OCI-LY7 (cell line): ENCODE measurements around the gene HIVEP2. TPM values are rescaled to one million over a fixed set of nuclear protein-coding genes. Genes with fewer than 3 reads are reported as not detected.
A peak's percentile ranks its signal among the peaks of the same experiment; 100 is the strongest.

Experiments
- BruUV-seq: library from RNA; stranded (reverse); fragments of 400-500 nt; replicated peaks from 2 replicates; lab custom pipeline; 2021; lab: Mats Ljungman, UMichigan
- CTCF ChIA-PET: fragments of 300-600 bp; sonication (Branson Sonifier 250); formaldehyde crosslinking; loops from one replicate; lab custom pipeline; 2022; ENCODE audit warnings: antibody characterized with exemption; ENCODE audit not compliant: unreplicated experiment; lab: Charles Lee
- POLR2A ChIA-PET: fragments of 300-600 bp; sonication (Branson Sonifier 250); formaldehyde crosslinking; loops from one replicate; lab custom pipeline; 2022; ENCODE audit warnings: antibody characterized with exemption; lab: Charles Lee
- DNase-seq: peaks from one replicate; pipeline ENCODE4 v3.0.0-alpha.2; 2015; ENCODE audit warnings: low spot score
- H2AFZ ChIP-seq: fragments of 200-600 bp; sonication (generic), shearing (Covaris generic); 2 replicates; pipeline ENCODE4 v1.6.1; 2014; ENCODE audit warnings: mild to moderate bottlenecking, antibody characterized with exemption, low read length, moderate library complexity
- H3K27ac ChIP-seq: fragments of 200-600 bp; sonication (generic); 2 replicates; pipeline ENCODE4 v1.5.1; 2014; ENCODE audit warnings: mixed run types, low read depth, mild to moderate bottlenecking, moderate library complexity, low read length, inconsistent platforms; ENCODE audit not compliant: poor library complexity, severe bottlenecking
- H3K36me3 ChIP-seq: fragments of 200-600 bp; sonication (generic); 2 replicates; pipeline ENCODE4 v1.6.1; 2014; ENCODE audit warnings: mild to moderate bottlenecking, antibody characterized with exemption, low read length, moderate library complexity, mixed read lengths; ENCODE audit not compliant: insufficient read depth
- H3K4me1 ChIP-seq: fragments of 200-600 bp; sonication (generic); 2 replicates; pipeline ENCODE4 v1.5.1; 2014; ENCODE audit warnings: mild to moderate bottlenecking, low read length; ENCODE audit not compliant: insufficient read depth, poor library complexity, severe bottlenecking
- H3K4me2 ChIP-seq: fragments of 200-600 bp; sonication (generic); 2 replicates; pipeline ENCODE4 v1.6.1; 2014; ENCODE audit warnings: mild to moderate bottlenecking, low read length
- H3K4me3 ChIP-seq: fragments of 200-600 bp; sonication (generic); 2 replicates; pipeline ENCODE4 v1.5.1; 2014; ENCODE audit warnings: mild to moderate bottlenecking, low read depth, low read length; ENCODE audit not compliant: poor library complexity, severe bottlenecking
- H3K79me2 ChIP-seq: fragments of 200-600 bp; sonication (generic); 2 replicates; pipeline ENCODE4 v1.6.1; 2016; ENCODE audit warnings: low read depth, mild to moderate bottlenecking, low read length, moderate library complexity, mixed read lengths; ENCODE audit not compliant: insufficient read depth
- H3K9me2 ChIP-seq: fragments of 200-600 bp; sonication (generic); 2 replicates; pipeline ENCODE4 v1.6.1; 2016; ENCODE audit warnings: mild to moderate bottlenecking, low read length, mixed read lengths; ENCODE audit not compliant: insufficient read depth
- H3K9me3 ChIP-seq: fragments of 200-600 bp; sonication (generic); 2 replicates; pipeline ENCODE4 v1.6.1; 2014; ENCODE audit warnings: mild to moderate bottlenecking, mixed run types, low read length, mixed read lengths
- H4K20me1 ChIP-seq: fragments of 200-600 bp; sonication (generic); 2 replicates; pipeline ENCODE4 v1.6.1; 2014; ENCODE audit warnings: mild to moderate bottlenecking, antibody characterized with exemption, low read length, moderate library complexity, mixed read lengths; ENCODE audit not compliant: insufficient read depth
- EZH2phosphoT487 ChIP-seq: fragments of 200-600 bp; sonication (generic); IDR thresholded peaks from 2 replicates; pipeline ENCODE4 v1.6.1; 2018; ENCODE audit warnings: low read depth, borderline replicate concordance, mild to moderate bottlenecking, mixed run types, antibody characterized with exemption, low read length, moderate library complexity, mixed read lengths
- intact Hi-C: fragments of 100-400 bp; cut with micrococcal nuclease; formaldehyde crosslinking; loops from one replicate; pipeline ENCODE4 v1.10.0; 2022; ENCODE audit not compliant: unreplicated experiment
- total RNA-seq, 2 experiments: library from RNA; depleted of rRNA in 1 of 2; stranded (reverse); fragments of >200 nt in 1 of 2; shearing (Covaris generic) in 1 of 2; gene quantifications; 2 replicates each; pipeline ENCODE4 v1.2.3, GENCODE V29; 2014 to 2022
- TF ChIP-seq, protein P1 (sequence below): fragments of 200-600 bp; sonication (generic); conservative IDR thresholded peaks from 2 replicates; pipeline ENCODE4 v1.5.1; 2014; ENCODE audit warnings: mild to moderate bottlenecking, antibody characterized with exemption, low read length, moderate library complexity, mixed read lengths

HIVEP2 gene
- total RNA-seq, 2 experiments from 2014 or later = 18.8 to 24.6 TPM

DNA sequence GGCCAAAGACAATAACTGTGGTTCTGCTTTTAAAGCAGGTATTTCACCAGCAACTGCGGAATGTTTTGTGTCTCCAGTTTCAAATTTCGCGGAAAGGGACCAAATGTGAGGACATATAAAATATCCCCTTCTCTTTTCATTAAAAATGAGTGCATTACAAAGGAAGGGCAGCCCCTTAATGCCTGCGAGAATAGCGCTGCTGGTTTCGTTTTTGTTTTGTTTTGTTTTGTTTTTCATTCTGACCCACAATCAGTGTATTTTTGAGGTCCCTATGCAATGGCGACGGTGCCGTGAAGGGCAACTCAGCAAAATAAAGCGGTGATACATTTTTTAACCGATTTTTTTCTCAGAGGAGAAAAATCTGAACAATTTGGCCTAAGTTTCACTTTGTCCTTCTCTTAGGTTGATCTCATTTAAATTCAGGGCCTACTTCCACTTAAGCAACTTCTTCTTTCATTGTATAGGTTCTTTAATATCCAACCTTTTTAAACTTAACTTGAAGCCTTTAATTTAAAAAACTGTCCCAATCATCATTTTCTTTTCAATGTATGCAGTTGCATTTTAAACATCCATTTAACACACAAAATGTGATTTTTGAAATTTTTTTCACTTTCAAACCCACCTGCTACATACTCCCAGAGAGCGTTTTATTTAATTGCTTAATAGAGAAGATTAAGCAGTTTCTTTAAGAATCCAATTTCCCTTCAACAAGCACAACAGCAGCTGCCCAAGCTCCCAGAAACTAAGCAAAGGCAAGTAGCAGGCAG is 2.9 kb upstream of the HIVEP2 start:
- POLR2A ChIA-PET = interaction anchor here (0.6 to 1.0 kb wide), 3 partner anchors 12 to 75 kb away, joined by 3 to 4 read pairs (median 3); no protein-coding TSS in a partner anchor
- Histone ChIP-seq H3K36me3 (no peaks in the 10 kb centered on the region), H3K9me2 (no peaks in the 10 kb centered on the region), H2AFZ (peak overlapping the region; percentile 89), H3K9me3 (no peaks in the 10 kb centered on the region), H3K4me3 (peak overlapping the region; percentile 94), H4K20me1 (no peaks in the 10 kb centered on the region), H3K27ac (peak overlapping the region; percentile 95), H3K4me1 (peaks cover 26% of the 10 kb centered on the region), H3K4me2 (peak overlapping the region; percentile 88), H3K79me2 (peaks cover 13% of the 10 kb centered on the region)
- TSS peak; percentile 52 for BruUV-seq
- no peak for TF ChIP-seq EZH2phosphoT487
- TF ChIP-seq, protein P1, sequence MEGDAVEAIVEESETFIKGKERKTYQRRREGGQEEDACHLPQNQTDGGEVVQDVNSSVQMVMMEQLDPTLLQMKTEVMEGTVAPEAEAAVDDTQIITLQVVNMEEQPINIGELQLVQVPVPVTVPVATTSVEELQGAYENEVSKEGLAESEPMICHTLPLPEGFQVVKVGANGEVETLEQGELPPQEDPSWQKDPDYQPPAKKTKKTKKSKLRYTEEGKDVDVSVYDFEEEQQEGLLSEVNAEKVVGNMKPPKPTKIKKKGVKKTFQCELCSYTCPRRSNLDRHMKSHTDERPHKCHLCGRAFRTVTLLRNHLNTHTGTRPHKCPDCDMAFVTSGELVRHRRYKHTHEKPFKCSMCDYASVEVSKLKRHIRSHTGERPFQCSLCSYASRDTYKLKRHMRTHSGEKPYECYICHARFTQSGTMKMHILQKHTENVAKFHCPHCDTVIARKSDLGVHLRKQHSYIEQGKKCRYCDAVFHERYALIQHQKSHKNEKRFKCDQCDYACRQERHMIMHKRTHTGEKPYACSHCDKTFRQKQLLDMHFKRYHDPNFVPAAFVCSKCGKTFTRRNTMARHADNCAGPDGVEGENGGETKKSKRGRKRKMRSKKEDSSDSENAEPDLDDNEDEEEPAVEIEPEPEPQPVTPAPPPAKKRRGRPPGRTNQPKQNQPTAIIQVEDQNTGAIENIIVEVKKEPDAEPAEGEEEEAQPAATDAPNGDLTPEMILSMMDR = no peak
- peak; percentile 61 for DNase-seq
- intact Hi-C loops = loop anchor here (5.0 to 10.0 kb wide), 2 partner anchors 504 to 897 kb away; partner anchors contain the start of genes ADAT2, LTV1 and PEX3
- CTCF ChIA-PET = no interaction called here

DNA sequence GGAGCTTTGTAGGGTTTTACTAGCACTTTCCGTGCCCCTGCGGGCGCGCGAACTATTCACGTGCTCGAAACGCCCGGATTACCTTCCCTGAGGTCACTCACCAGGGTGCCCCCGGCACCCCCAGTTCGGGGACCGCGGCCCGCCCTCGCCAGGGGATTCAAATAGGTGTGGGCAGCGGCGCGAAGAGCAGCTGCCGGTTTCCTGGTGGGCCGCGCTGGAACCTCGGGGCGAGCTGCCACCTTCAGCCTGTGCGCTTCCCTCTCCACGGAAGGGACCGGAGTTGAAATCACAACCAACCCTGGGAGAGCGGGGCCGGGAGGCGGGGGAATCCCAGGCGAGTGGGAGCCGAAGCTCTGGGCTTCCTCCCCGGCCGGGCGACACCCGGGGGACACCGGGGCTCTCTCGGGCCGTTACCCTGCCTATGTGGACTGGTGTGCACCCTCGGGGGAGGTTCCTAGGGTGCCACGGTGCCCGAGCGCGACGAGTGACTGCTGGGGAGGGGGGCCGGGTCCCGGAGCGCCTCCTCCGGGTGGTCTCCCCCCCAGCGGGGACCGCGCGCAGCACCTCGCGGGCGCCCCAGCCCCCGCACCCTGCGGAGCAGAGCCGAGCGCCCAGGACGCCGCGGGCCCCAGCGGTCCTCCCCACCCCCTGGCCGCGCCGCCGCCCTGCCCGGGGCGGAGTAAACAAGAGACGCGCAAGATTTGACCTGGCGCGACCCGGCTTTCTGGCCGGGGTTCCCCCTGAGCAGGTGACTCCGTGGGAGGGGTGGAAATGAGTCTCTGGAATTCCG is 2.1 kb upstream of the HIVEP2 start:
- intact Hi-C loops = loop anchor here (5.0 to 10.0 kb wide), 2 partner anchors 505 to 898 kb away; partner anchors contain the start of genes ADAT2, LTV1 and PEX3
- H3K36me3 ChIP-seq = no peaks in the 10 kb centered on the region
- POLR2A ChIA-PET = interaction anchor here (0.6 to 1.2 kb wide), 5 partner anchors 12 to 86 kb away, joined by 3 to 5 read pairs (median 4); no protein-coding TSS in a partner anchor
- no TSS peak for BruUV-seq
- peaks cover 21% of the 10 kb centered on the region for H3K79me2 ChIP-seq
- DNase-seq = peak; percentile 75
- peak overlapping the region; percentile 95 for H3K27ac ChIP-seq
- H3K4me1 ChIP-seq = peaks cover 26% of the 10 kb centered on the region
- no peaks in the 10 kb centered on the region for H3K9me2 ChIP-seq
- CTCF ChIA-PET = no interaction called here
- H4K20me1 ChIP-seq = no peaks in the 10 kb centered on the region
- H3K4me2 ChIP-seq = peak overlapping the region; percentile 88
- peak overlapping the region; percentile 89 for H2AFZ ChIP-seq
- TF ChIP-seq, protein P1 = no peak
- no peak for TF ChIP-seq EZH2phosphoT487
- H3K9me3 ChIP-seq = no peaks in the 10 kb centered on the region
- peak overlapping the region; percentile 94 for H3K4me3 ChIP-seq
